HepG2 (cell line): Measurements from ENCODE around the gene RRBP1. TPM values are rescaled to one million over a fixed set of nuclear protein-coding genes. Genes with fewer than 3 reads are reported as not detected.

ENCODE experiments used
- ATAC-seq: fragments of 200-7000 bp; cut with Tn5 transposase; 3 replicates; pipeline ENCODE4 v1.9.1; 2020; ENCODE audit warnings: mild to moderate bottlenecking, moderate library complexity
- BruUV-seq: library from RNA; stranded (reverse); fragments of 400-500 nt; replicated peaks from 2 replicates; lab custom pipeline; 2021; lab: Mats Ljungman, UMichigan
- CTCF ChIA-PET: fragments of 300-600 bp; formaldehyde crosslinking; extraction: SDS; loops from one replicate; lab custom pipeline; 2021; ENCODE audit warnings: low total read pairs, inconsistent platforms, low intra/inter-chr PET ratio; lab: Yijun Ruan, JAX
- POLR2A ChIA-PET: fragments of 350-600 bp; sonication (Branson Sonifier 250); formaldehyde crosslinking; loops from one replicate; lab custom pipeline; 2020; ENCODE audit warnings: antibody characterized with exemption, inconsistent platforms; lab: Yijun Ruan, JAX
- DNase-seq: peaks from one replicate; pipeline ENCODE4 v3.0.0-alpha.2; 2015; ENCODE audit warnings: low spot score
- FAIRE-seq: peaks from 3 replicates; lab custom pipeline; 2011; peaks lifted over from hg19 to GRCh38; lab: Jason Lieb, UNC
- H2AFZ ChIP-seq: one replicate; pipeline ENCODE4 v1.6.1; 2011; ENCODE audit warnings: low read length, inconsistent platforms
- H3K27ac ChIP-seq: fragments of 300-600 bp; 3 replicates; pipeline ENCODE4 v1.8.0; 2011; ENCODE audit warnings: mixed run types, mild to moderate bottlenecking, mixed read lengths, low read length, inconsistent platforms; ENCODE audit not compliant: insufficient read depth; ENCODE audit errors: extremely low read length
- H3K27me3 ChIP-seq, 2 experiments: fragments of 200-600 bp in 1 of 2; 2 replicates in 1 of 2; 3 replicates in 1 of 2; pipeline versions ENCODE4 v1.6.0 to v1.8.0; 2011; ENCODE audit warnings: low read length in 2 of 2, mild to moderate bottlenecking in 2 of 2, moderate library complexity in 2 of 2, inconsistent platforms in 1 of 2; ENCODE audit not compliant: insufficient read depth in 2 of 2, control insufficient read depth in 1 of 2
- H3K36me3 ChIP-seq, 2 experiments: fragments of 200-600 bp in 1 of 2; replicated peaks in 1 of 2; 2 replicates in 1 of 2; 3 replicates in 1 of 2; pipeline versions ENCODE4 v1.5.1 to v1.8.0; 2011; ENCODE audit warnings: low read length in 2 of 2, inconsistent platforms in 1 of 2; ENCODE audit not compliant: insufficient read depth in 2 of 2, control insufficient read depth in 1 of 2
- H3K4me1 ChIP-seq: 2 replicates; pipeline ENCODE4 v1.5.1; 2012; ENCODE audit warnings: low read length, inconsistent platforms; ENCODE audit not compliant: insufficient read depth
- H3K4me2 ChIP-seq: 2 replicates; pipeline ENCODE4 v1.6.0; 2011; ENCODE audit warnings: low read depth, low read length, inconsistent platforms
- H3K4me3 ChIP-seq, 3 experiments: fragments of 200-600 bp in 1 of 3; sonication (generic), shearing (Covaris generic) in 1 of 3; replicated peaks in 1 of 3; 2 replicates each; pipeline ENCODE4 v1.5.1; 2011 to 2016; ENCODE audit warnings: low read length in 3 of 3, inconsistent platforms in 2 of 3, low read depth in 2 of 3, mild to moderate bottlenecking in 2 of 3, control low read depth in 1 of 3, mixed read lengths in 1 of 3; ENCODE audit not compliant: insufficient read depth in 1 of 3
- H3K79me2 ChIP-seq: one replicate; pipeline ENCODE4 v1.6.1; 2011; ENCODE audit warnings: low read length, inconsistent platforms; ENCODE audit not compliant: insufficient read depth
- H3K9ac ChIP-seq: 2 replicates; pipeline ENCODE4 v1.6.0; 2011; ENCODE audit warnings: mild to moderate bottlenecking, low read depth, low read length, inconsistent platforms; ENCODE audit not compliant: insufficient read depth
- H3K9me3 ChIP-seq: 2 replicates; pipeline ENCODE4 v1.5.1; 2012; ENCODE audit warnings: mild to moderate bottlenecking, low read length
- H4K20me1 ChIP-seq: 2 replicates; pipeline ENCODE4 v1.6.0; 2011; ENCODE audit warnings: inconsistent platforms, mild to moderate bottlenecking, low read length, moderate library complexity; ENCODE audit not compliant: insufficient read depth
- MEIS1 ChIP-seq: sonication (generic); formaldehyde crosslinking; IDR thresholded peaks from 2 replicates; pipeline ENCODE4 v1.9.0; 2021; ENCODE audit warnings: mild to moderate bottlenecking, missing genetic modification reagents, moderate library complexity, borderline replicate concordance
- NR2F1 ChIP-seq, 2 experiments: fragments of 450-650 bp in 1 of 2; formaldehyde crosslinking in 1 of 2; IDR thresholded peaks; 2 replicates each; pipeline versions ENCODE4 v1.5.0 to v1.6.1; 2016 to 2020; ENCODE audit warnings: mild to moderate bottlenecking in 1 of 2, missing compliant biosample characterization in 1 of 2, missing genetic modification reagents in 1 of 2, moderate library complexity in 1 of 2
- SALL1 ChIP-seq: sonication (generic); formaldehyde crosslinking; IDR thresholded peaks from 2 replicates; pipeline ENCODE4 v1.8.0; 2022; ENCODE audit warnings: mild to moderate bottlenecking, missing genetic modification reagents
- ZNF121 ChIP-seq: sonication (generic); formaldehyde crosslinking; IDR thresholded peaks from 2 replicates; pipeline ENCODE4 v1.5.0; 2020; ENCODE audit warnings: mild to moderate bottlenecking, missing genetic modification reagents
- ZNF263 ChIP-seq: sonication (generic); formaldehyde crosslinking; IDR thresholded peaks from 2 replicates; pipeline ENCODE4 v1.4.0; 2020; ENCODE audit warnings: missing genetic modification reagents
- ZNF335 ChIP-seq: sonication (generic); formaldehyde crosslinking; IDR thresholded peaks from 2 replicates; pipeline ENCODE4 v1.4.0; 2020; ENCODE audit warnings: missing genetic modification reagents
- ZNF589 ChIP-seq: sonication (generic); formaldehyde crosslinking; conservative IDR thresholded peaks from 2 replicates; pipeline ENCODE4 v1.8.0; 2022; ENCODE audit warnings: mild to moderate bottlenecking, moderate library complexity, missing genetic modification reagents
- WGBS: methylation state at CpG from one replicate; pipeline ENCODE4 v1.1.6; 2017; ENCODE audit warnings: low lambda C conversion rate; 5-methylcytosine and 5-hydroxymethylcytosine counted together
- in situ Hi-C: cut with HindIII; loops from 2 replicates; pipeline ENCODE4 v1.10.0; 2017; ENCODE audit warnings: low pct_unique_long_range_greater_than_20kb; ENCODE audit not compliant: extremely low pct_ligation_motif_present
- intact Hi-C: fragments of 100-400 bp; cut with micrococcal nuclease; formaldehyde crosslinking; loops from one replicate; pipeline ENCODE4 v1.10.0; 2022; ENCODE audit not compliant: unreplicated experiment
- polyA plus RNA-seq, 8 experiments: library from polyadenylated mRNA; depleted of rRNA in 3 of 8; stranded (reverse) in 7 of 8; unstranded in 1 of 8; fragments of >200 nt; fragmentation: Illumina TruSeq in 4 of 8; extraction: Trizol in 4 of 8; gene quantifications; 2 replicates each; pipeline versions ENCODE4 v1.2.1 to v1.2.3, GENCODE V29; 2011 to 2016; ENCODE audit warnings: low read depth in 4 of 8, missing spikeins in 1 of 8, mixed read lengths in 1 of 8; ENCODE audit not compliant: insufficient read depth in 1 of 8
- total RNA-seq, 5 experiments: library from RNA; depleted of rRNA; stranded (reverse); fragments of >200 nt; fragmentation: Illumina TruSeq; extraction: Trizol; gene quantifications; 2 replicates each; pipeline ENCODE4 v1.2.3, GENCODE V29; 2016; ENCODE audit warnings: low read depth in 1 of 5

RRBP1 gene
- total and polyA plus RNA-seq, 2 of the 13 experiments (the other 11 are each of a cell fraction or from before 2014, with no cell fraction given): 150 to 222 TPM

DNA sequence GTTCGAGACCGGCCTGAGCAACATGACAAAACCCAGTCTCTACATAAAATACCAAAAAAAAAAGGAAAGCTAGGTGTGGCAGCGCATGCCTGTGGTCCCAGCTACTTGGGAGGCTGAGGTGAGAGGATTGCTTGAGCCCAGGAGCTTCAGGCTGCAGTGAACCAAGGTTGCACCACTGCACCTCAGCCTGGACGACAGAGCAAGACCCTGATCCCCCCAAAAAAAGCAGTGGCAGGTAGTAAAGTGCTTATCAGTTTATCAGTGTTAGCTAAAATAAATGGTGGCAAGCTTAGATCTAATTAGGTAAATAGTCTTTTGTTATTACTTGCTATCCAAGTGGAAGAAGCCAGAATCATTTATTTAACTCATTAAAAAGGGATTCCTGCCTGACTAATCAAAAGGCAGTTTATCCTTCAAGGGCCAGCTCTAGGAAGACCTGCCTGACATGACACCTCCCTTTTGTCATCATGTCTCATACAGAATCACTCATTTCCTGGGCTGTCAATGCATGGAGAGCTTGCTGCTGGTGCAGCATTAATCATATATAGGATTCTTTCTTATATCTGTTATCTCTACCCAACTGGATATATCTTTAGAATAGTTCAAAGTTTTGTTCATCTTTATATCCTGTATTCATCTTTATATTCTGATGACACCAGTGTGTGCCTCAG, 102.5 kb downstream of the RRBP1 start:
- Histone ChIP-seq H3K9ac (no peak overlapping the region), H3K79me2 (peaks cover 62% of the 10 kb centered on the region), H3K4me2 (no peak overlapping the region), H2AFZ (no peak overlapping the region), H4K20me1 (no peaks in the 10 kb centered on the region), H3K27me3 (no peaks in the 10 kb centered on the region), H3K4me3 (no peak overlapping the region), H3K27ac (no peak overlapping the region), H3K36me3 (no peaks in the 10 kb centered on the region), H3K9me3 (no peaks in the 10 kb centered on the region)
- 98% methylated on average over 4 of the region's 4 CpGs for WGBS
- FAIRE-seq (no peak), ATAC-seq (no peak)
- in situ Hi-C loops: no loop called here
- BruUV-seq: no TSS peak
- TF ChIP-seq ZNF335 (CRISPR knock-in tag): no peak
- TF ChIP-seq ZNF589 (CRISPR knock-in tag): no peak
- no peak for TF ChIP-seq NR2F1 (CRISPR knock-in tag; IDR thresholded peaks at IDR 0.05)
- TF ChIP-seq ZNF121: peak; percentile 50; the same call in 1 of the 2 replicates
- TF ChIP-seq, all 625 proteins: peak for 1
- DNase-seq: no peak
- intact Hi-C loops: no loop called here
- H3K4me1 ChIP-seq: peaks cover 13% of the 10 kb centered on the region
- CTCF ChIA-PET: no interaction called here
- POLR2A ChIA-PET: interaction anchor here (1.2 to 2.7 kb wide), 2 partner anchors 8 to 9 kb away, joined by 3 to 11 read pairs; partner anchors contain the start of gene DSTN

DNA sequence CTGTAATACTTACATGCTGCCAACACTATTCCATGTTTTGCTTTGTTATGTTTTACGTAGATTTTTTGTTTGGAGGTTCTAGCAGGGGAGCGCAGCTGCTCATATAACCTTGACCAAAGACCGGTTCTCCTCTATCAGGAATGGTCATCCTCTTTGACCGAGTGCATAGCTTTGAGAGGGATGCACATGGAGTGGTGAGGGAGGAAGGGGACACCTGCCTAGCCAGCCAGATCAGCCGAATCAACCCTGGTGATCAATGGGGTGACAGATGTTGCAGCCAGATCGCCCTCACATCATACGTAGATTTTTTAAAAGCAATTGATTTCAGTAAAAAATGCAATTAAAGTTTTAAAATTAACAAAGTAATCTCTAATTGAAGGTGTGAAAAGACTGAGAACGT, 105.8 kb downstream of the RRBP1 start:
- peaks cover 68% of the 10 kb centered on the region for H3K79me2 ChIP-seq
- H4K20me1 ChIP-seq: peaks cover 5% of the 10 kb centered on the region; the same call in 1 of the 2 replicates
- H3K27me3 ChIP-seq: no peaks in the 10 kb centered on the region
- ChIA-PET CTCF (no interaction called here), POLR2A (no interaction called here)
- in situ Hi-C loops: no loop called here
- ATAC-seq (no peak; the same call in 2 of the 3 replicates), DNase-seq (no peak), FAIRE-seq (no peak)
- H3K27ac ChIP-seq: no peak overlapping the region
- no peaks in the 10 kb centered on the region for H3K36me3 ChIP-seq
- WGBS: 90% methylated on average over 8 of the region's 8 CpGs
- H2AFZ ChIP-seq: no peak overlapping the region
- H3K9ac ChIP-seq: no peak overlapping the region
- BruUV-seq: no TSS peak
- 0 out of 2 replicates have a peak, but pooled peaks have one; percentile 27 for TF ChIP-seq SALL1
- no peak for TF ChIP-seq MEIS1 (CRISPR knock-in tag)
- TF ChIP-seq ZNF263 (CRISPR knock-in tag): peak; percentile 92
- H3K4me2 ChIP-seq: no peak overlapping the region
- peaks cover 37% of the 10 kb centered on the region for H3K4me1 ChIP-seq
- H3K9me3 ChIP-seq: no peaks in the 10 kb centered on the region
- intact Hi-C loops: no loop called here
- no peak overlapping the region for H3K4me3 ChIP-seq
